HG02642 (cell line): Measurements from ENCODE around the gene EPHA6.

Source experiments
- ATAC-seq: cut with Tn5 transposase; IDR thresholded peaks from one replicate; pipeline ENCODE4 v1.9.1; 2021; ENCODE audit warnings: mild to moderate bottlenecking; ENCODE audit not compliant: unreplicated experiment, poor library complexity

Gene EPHA6

DNA sequence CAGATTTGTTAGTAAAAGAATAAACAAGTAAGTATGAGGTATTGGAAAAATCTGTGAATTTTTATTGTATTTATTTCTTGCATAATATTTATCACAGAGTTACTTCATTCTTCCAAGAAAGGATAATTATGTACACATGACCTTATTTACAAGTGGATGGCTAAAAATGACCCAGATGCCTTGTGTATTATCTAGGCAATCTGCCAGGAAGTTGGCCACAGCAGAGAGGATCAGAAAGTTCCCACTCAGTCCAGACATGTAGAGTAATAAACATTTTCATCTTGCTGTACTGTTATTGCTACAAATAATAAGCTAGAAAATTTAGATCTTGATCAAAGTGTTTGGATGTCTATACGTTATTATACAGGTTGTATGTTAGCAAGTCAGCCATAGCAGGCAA, 317.1 kb downstream of the EPHA6 start:
- no peak for ATAC-seq

- peak; percentile 60 for ATAC-seq
These were observed 324.6 kb downstream of the EPHA6 start for GRCh38 chr3:97138914-97139541.

DNA sequence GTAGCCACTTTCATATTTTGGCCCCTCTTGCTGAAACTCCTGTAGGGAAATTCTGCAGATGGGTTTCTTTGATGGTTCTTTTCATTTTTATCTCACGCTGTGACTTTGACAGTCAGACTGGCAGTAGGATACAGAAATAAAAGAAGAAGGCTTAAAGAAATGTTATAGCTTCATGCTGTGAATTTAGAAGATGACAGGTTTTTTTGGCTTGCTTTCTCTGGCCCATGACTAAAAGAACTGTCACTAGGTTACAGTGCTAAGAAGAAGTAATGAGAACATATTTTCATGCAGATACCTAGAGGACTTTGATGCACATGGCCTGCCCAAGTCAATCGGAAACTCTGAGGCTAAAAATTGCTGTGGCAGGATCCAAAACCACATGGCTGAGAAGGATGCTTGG, 334.5 kb downstream of the EPHA6 start:
- no peak for ATAC-seq

- no peak for ATAC-seq
These were observed 346.8 kb downstream of the EPHA6 start for GRCh38 chr3:97161169-97161568.

GRCh38 chr3:97177242-97177641, 362.8 kb downstream of the EPHA6 start:
- ATAC-seq: no peak

DNA sequence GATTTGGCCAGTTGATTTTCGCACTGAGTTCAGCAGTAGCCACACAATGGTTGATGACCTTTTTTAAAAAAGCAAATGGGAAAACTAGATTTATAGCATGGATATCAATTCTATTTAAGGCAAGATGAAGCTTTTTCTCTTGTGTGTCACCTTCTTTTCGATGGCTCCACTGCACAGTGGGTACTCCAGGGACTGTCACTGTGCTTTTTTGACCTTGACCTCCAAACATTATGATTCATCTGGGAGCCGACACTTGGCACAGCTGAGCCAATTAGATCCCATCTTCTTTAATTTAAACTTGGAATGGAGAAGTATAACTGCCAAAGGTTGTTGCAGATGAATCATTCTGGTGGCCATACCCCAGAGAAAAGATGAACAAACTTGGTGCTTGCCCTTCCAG, 367.3 kb downstream of the EPHA6 start:
- no peak for ATAC-seq

DNA sequence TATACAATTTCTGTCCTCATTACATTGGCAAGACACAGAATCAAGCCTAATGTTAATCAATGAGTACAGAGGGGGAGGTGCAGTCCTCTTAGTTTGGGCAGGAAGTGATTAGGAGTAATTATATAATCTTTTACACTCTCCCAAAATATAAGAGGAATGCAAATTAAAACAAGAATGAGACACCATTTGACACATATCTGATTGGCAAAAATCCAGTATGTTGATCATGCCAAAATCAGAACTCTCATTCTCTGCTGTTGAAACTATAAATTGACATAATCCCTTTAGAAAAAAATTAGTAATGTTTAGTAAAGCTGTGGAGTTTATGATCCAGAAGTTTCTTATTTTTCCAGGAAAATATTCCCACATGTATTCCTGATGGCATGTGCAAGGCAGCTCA, 373.4 kb downstream of the EPHA6 start:
- ATAC-seq: no peak

DNA sequence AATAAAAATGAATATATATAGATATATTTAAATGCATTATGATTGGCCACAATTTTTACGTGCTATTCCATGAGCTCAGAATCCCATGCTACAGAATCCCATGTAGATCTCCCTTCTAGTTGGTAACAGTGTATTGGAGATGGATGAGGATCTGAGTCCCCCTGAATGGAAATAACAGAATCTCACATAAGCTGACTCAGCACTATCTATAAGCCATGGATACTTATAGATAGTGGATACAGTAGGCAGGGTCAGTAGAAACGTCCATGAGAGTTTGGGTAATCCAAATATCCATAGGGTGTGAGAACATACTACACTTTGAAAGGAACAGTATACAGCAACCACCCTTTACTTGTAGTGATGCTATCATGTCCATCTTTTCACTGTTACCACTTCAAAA, 375.4 kb downstream of the EPHA6 start:
- no peak for ATAC-seq

DNA sequence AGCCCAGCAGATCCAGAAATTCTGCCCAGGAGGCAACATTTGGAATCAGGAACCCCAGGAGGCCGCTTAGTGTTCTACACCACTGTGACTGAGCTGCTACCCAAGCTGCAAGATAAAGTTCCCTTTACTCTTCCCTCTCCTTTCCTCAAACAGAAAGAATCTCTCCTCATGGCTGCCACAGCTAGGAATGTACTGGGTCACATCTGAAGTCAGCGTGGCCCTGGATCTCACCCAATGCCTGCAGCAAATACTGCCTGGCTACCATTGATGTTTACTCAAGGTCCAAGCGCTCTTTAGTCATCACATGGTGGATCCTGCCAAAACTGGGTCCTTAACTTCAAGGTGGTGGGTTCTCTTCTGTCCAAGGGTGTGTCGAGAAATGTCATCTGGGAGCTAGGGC, 382.7 kb downstream of the EPHA6 start:
- ATAC-seq: no peak

DNA sequence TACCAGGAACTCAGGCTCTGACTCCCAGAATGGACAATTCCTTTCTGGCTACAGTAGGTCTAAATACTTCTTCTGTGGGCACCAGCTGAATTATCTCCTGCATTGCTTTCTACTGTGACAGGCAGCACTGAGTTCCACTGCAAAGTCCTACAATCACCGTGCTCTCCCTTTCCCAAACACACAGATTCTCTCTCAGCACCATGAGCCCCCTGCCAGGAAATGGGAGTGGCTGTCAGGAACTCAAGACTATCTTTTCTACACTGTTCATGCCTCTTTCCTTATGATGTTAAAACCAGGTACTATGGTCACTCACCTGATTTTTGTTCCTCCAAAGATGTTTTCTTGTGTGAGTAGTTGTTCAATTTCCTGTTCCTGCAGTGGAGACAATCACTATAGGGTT, 383.4 kb downstream of the EPHA6 start:
- ATAC-seq: no peak

- ATAC-seq: no peak
These were observed 386.0 kb downstream of the EPHA6 start for GRCh38 chr3:97200387-97200786.

- ATAC-seq: no peak
These were observed 387.4 kb downstream of the EPHA6 start for GRCh38 chr3:97201814-97202213.

DNA sequence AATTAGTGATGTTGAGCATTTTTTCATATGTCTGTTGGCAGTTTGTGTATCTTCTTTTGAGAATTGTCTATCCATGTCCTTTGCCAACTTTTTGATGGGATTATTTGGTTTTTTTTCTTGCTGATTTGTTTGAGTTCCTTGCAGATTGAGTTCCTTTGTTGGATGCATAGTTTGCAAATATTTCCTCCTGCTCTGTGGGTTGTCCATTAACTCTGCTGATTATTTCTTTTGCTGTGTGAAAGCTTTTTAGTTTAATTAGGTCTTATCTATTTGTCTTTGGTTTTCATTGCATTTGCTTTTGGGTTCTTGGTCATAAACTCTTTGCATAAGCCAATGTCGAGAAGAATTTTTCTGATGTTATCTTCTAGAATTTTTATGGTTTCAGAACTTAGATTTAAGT, 414.6 kb downstream of the EPHA6 start:
- ATAC-seq: no peak

- ATAC-seq: no peak
These were observed 416.1 kb downstream of the EPHA6 start for GRCh38 chr3:97230486-97230885.

GRCh38 chr3:97232393-97233034, 418.1 kb downstream of the EPHA6 start:
- ATAC-seq: no peak

DNA sequence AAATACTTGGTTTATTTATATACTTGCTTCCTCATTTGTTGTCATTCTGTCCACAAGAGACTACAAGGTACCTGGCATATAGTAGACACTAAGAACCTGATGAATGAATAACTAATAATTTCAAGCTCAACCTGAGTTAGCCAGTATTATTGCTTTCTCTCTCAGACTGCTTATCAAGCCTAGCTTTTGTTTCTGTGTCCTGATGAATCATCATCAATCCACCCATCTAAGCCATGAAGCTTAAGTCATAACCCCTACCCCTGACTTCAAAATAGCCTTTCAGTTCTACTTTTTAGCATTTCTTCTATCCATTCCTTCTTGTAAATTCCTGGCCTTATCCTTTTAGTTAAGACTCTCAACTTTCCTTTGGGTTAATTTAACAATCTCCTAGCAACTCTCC, 420.8 kb downstream of the EPHA6 start:
- no peak for ATAC-seq

DNA sequence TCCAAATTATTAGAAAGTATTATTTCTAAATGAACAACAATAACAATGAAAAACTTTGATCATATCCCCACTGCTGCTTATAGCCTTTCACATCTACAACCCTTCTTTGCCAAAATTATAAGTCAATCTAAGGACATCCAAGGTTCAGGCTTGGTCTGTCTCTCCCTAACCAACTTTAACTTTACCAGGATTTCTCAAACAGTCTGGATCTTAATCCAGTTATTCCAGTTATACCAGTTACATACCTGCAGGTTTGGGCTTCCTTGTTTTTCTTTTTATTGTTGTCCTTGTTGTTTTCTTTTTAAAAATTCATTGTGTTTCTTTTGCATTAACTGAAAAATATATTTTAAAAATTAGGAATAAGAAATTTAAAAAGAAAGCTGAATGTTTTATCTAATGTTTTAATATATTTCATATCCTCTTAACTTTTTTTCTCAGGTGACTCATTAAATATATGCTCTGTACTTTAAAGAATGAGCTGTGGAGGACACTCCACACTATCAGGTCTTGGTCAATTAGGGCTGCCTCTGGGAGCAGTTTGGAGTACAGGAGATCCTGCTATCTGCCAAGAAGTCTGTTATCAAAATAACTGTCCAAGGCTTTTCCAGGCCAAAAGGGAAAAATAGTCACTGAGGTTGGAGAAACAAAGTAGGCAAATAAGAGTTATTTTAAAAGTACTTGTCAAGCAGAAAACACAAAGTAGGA, 421.4 kb downstream of the EPHA6 start:
- no peak for ATAC-seq

- no peak for ATAC-seq
These were observed 427.0 kb downstream of the EPHA6 start for GRCh38 chr3:97241417-97241816.

DNA sequence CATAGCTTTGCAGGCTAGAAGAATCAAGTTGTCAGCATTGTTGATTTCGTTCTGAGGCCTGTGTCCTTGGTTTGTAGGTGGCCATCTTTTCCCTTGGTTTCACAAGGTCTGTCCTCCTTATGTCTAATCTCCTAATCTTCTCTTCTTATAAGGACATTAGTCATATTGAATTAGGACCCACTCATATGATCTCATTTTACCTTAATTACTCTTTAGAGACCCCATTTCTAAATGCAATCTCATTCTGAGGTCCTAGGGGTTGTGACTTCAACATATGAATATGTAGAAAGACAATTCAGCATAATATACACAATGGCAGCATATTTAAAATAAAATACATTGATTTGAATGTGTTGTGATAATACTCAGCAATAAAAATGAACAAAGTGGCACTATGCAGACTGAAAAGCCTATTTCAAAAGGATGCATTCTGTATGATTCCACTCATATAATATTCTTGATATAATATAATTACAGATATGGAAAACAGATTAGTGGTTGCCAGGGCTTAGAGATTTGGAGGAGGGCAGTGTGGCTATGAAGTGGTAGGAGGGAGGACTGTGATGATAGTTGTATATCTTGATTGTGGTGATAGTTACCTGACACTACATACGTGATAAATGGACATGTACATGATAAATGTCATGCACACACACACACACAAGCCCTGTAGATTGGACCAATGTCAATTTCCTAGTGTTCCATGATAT, 431.0 kb downstream of the EPHA6 start:
- ATAC-seq: no peak

DNA sequence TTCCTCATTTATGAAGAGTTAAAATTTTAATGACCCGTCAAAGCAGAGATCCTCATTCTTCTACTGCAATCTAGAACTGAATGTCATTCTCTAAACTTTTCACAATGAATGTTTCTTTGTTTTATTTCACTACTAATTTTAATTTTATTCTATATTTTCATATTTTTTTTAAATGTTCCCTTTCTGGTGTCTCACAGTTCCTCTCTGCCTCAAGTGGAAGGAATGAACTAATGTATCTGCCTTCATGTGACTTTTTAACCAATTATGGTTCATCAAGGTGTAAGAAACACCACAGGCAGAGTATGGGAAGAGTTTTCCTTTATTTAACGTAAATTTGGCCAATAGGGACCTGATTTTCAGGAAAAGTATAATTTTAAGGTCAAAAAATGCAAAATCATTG, 441.7 kb downstream of the EPHA6 start:
- ATAC-seq: no peak
